ENCODE results near the gene ARHGEF7. TPM values are rescaled to one million over a fixed set of nuclear protein-coding genes. Genes with fewer than 3 reads are reported as not detected.

The ARHGEF7 gene
- total RNA-seq, 4 donors from 2014 or later: 64.2 to 127 (median 88.2) TPM

- H3K27ac ChIP-seq: no peak overlapping the region
- H3K4me1 ChIP-seq: no peaks in the 10 kb centered on the region
- DNase-seq: no peak
- TF ChIP-seq CTCF (IDR thresholded peaks at IDR 0.05): no peak
- TF ChIP-seq POLR2A (IDR thresholded peaks at IDR 0.05): no peak
- H3K36me3 ChIP-seq: peaks cover 11 to 24% of the 10 kb centered on the region in 2 donors
- H3K27me3 ChIP-seq: no peaks in the 10 kb centered on the region
- no peak overlapping the region for H3K4me3 ChIP-seq (replicated peaks in 1 of 3)
- intact Hi-C loops (cut with DNase I): no loop called here
- H3K9me3 ChIP-seq: no peaks in the 10 kb centered on the region
- WGBS, 2 donors: 86 to 92% methylated on average over 6 of the region's 6 CpGs
Measured at GRCh38 chr13:111296417-111296816, 181.3 kb downstream of the ARHGEF7 start.

- H3K36me3 ChIP-seq: peaks cover 24 to 36% of the 10 kb centered on the region in 2 donors
- no peak overlapping the region for H3K4me3 ChIP-seq (replicated peaks in 1 of 3)
- no peak for DNase-seq
- TF ChIP-seq CTCF (IDR thresholded peaks at IDR 0.05) (no peak), POLR2A (IDR thresholded peaks at IDR 0.05) (no peak)
- no peak overlapping the region for H3K27ac ChIP-seq
- H3K9me3 ChIP-seq: no peaks in the 10 kb centered on the region
- 90 to 93% methylated on average over 13 of the region's 13 CpGs for WGBS, 2 donors
- no peaks in the 10 kb centered on the region for H3K27me3 ChIP-seq
- intact Hi-C loops (cut with DNase I): no loop called here
- no peaks in the 10 kb centered on the region for H3K4me1 ChIP-seq
Measured at GRCh38 chr13:111298214-111298975, 183.3 kb downstream of the ARHGEF7 start.

GRCh38 chr13:111302045-111302726, 187.1 kb downstream of the ARHGEF7 start:
- no peaks in the 10 kb centered on the region for H3K27me3 ChIP-seq
- intact Hi-C loops (cut with DNase I): no loop called here
- H3K27ac ChIP-seq: no peak overlapping the region
- peaks cover 47 to 60% of the 10 kb centered on the region in 2 donors for H3K36me3 ChIP-seq
- no peaks in the 10 kb centered on the region for H3K4me1 ChIP-seq
- 96% methylated on average over 22 of the region's 22 CpGs for WGBS, 2 donors
- no peak overlapping the region for H3K4me3 ChIP-seq (replicated peaks in 1 of 3)
- TF ChIP-seq CTCF (IDR thresholded peaks at IDR 0.05) (no peak), POLR2A (IDR thresholded peaks at IDR 0.05) (no peak)
- DNase-seq: no peak
- no peaks in the 10 kb centered on the region for H3K9me3 ChIP-seq

DNA sequence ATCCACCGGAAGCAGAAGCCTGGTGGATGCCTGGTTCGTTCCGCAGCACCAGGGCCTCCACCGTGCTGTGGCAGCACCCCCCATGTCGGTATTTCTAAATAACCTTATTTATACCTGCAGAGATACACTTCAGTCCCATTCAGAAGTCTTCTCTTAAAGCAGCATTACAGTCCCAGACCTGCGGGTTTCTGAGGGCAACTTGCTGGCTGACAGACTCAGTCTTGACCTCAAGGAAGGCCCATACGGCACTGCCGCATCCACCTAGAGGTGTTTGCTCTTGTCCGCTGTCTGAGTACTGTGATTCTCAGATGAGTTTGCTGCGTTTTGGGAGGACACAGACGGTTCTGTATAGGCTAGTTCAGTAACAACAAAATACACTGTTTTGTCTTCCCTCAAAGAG, 188.4 kb downstream of the ARHGEF7 start:
- Histone ChIP-seq H3K36me3 (peaks cover 51 to 63% of the 10 kb centered on the region in 2 donors), H3K4me3 (replicated peaks in 1 of 3) (no peak overlapping the region), H3K27me3 (no peaks in the 10 kb centered on the region), H3K4me1 (no peaks in the 10 kb centered on the region), H3K9me3 (no peaks in the 10 kb centered on the region), H3K27ac (no peak overlapping the region)
- intact Hi-C loops (cut with DNase I): no loop called here
- no peak for TF ChIP-seq POLR2A (IDR thresholded peaks at IDR 0.05)
- TF ChIP-seq CTCF (IDR thresholded peaks at IDR 0.05): no peak
- no peak for DNase-seq
- WGBS, 2 donors: 97% methylated on average over 11 of the region's 11 CpGs

DNA sequence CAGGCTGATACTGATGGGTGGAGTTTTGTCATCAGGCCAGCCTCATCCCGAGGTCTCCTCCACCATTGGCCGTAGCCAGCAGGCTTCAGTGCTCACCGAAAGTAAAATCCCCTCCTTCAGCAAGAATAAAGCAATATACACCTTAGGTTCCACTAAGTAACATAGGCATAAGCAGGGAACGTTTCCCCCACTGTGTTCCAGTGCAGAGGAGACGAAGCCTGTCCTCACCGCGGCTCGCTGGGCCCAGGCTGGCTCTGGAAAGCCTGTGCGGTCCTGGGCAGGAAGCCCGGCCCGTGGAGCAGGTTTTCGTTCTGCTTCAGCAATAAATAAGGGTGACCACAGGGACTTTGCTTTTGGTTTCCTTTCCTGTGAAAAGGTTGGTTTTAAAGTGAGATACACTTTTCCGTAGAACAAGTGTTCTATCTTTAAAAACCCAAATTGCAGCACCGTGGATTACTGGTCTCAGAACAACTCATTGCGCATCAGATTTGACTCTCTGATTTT, 189.0 kb downstream of the ARHGEF7 start:
- no peaks in the 10 kb centered on the region for H3K27me3 ChIP-seq
- H3K9me3 ChIP-seq: no peaks in the 10 kb centered on the region
- no peaks in the 10 kb centered on the region for H3K4me1 ChIP-seq
- DNase-seq: no peak
- 86 to 90% methylated on average over 15 of the region's 15 CpGs for WGBS, 2 donors
- TF ChIP-seq CTCF (IDR thresholded peaks at IDR 0.05) (no peak), POLR2A (IDR thresholded peaks at IDR 0.05) (no peak)
- H3K27ac ChIP-seq: no peak overlapping the region
- intact Hi-C loops (cut with DNase I): no loop called here
- peaks cover 51 to 63% of the 10 kb centered on the region in 2 donors for H3K36me3 ChIP-seq
- H3K4me3 ChIP-seq (replicated peaks in 1 of 3): no peak overlapping the region

Measured in thyroid gland (tissue), 4 donors.